NCI-H510A (cell line): Measurements from ENCODE around the gene NDUFA13.

ENCODE experiments used
- DNase-seq: peaks from one replicate; lab custom pipeline; 2025; lab: John Stamatoyannopoulos, UW

Gene NDUFA13

DNA sequence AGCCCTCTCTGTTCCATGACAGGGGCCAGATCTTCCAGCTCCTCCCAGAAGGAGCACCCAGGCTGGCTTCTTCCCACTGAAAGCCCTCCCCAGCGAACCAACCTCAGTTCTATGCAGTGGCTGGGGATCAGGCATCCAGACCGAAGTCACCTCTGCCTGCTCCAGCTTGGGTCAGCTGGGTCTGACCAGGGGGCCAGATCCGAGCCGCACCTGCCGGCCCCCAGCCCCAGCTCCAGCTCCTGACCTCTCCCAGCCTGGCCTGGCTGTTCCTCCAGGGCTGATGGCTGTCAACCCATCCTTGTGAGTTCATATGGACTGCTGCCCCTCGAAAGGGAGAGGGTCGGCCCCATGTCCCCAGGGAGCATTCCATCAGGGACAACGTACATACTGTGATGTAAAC lies 8.7 kb upstream of the NDUFA13 start:
- no peak for DNase-seq

- DNase-seq = no peak
Observed at GRCh38 chr19:19508217-19508616, 7.8 kb upstream of the NDUFA13 start.

DNA sequence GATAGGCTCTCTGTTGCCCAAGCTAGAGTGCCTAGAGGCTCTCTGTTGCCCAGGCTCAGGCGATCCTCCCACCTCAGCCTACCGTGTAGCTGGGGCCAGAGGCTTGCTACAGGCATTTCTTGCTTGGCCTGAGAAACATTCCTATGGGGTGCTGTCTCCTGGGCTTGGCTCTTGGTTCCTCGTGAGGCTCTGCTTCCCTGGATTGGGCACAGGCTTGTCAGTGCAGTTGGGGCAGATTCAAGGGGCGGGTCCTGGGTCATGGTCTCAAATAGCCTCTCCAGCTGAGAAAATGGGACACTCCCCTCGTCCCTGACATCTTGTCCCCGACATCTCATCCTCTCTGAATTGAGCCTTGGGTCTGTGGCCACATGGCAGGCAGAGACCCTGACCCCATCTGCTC lies 5.6 kb upstream of the NDUFA13 start:
- DNase-seq = no peak

DNA sequence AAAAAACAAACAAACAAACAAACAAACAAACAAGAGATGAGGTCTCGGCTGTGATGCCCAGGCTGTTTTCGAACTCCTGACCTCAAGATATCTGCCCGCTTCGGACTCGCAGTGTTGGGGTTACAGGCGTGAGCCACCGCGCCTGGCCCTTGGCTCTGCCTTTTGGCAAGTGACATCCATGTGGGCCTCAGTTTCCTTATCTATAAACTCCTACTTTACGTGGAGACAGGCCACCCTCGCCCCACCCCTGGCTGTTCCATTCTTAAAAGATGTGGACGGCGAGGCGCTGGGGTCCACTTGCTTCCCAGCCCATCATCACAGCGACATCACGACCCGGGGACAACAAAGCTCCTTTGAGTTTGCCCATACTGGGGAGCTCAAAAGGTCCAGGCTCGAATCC lies 2.3 kb upstream of the NDUFA13 start:
- no peak for DNase-seq

DNA sequence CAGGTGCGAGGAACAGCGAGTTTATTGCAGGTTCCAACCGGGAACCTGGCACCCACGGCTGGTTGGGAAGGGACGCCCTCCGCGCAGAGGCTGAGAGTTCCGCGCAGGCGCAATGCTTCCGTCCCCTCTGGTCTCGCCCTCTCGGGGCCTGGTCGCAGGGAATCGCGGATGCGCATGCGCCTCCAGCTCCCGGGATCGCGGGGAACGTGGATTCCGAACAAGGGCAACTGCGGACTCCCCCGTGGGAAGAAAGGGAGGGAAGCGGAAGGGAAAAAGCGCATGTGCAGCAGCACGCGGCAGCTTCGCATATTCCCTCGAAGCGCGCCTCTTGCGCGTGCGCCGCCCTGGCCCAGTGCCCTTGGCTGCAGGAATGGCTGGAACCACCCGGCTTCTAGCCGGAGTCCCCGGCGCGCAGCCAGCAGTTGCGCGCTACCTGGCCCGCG lies 1.8 kb upstream of the NDUFA13 start:
- no peak for DNase-seq

- DNase-seq = no peak
Observed at GRCh38 chr19:19514881-19515641, 964 bp upstream of the NDUFA13 start, which contains the start of gene TSSK6. Gene TSSK6 (minus strand): TSS chr19:19515548. CDS start chr19:19515427, 121 bp downstream.

GRCh38 chr19:19517235-19517619 lies 1.2 kb downstream of the NDUFA13 start:
- DNase-seq = no peak

GRCh38 chr19:19520989-19521388 lies 5.0 kb downstream of the NDUFA13 start:
- DNase-seq = no peak

GRCh38 chr19:19523177-19523576 lies 7.2 kb downstream of the NDUFA13 start:
- no peak for DNase-seq

- no peak for DNase-seq
Observed at GRCh38 chr19:19524053-19524452, 8.0 kb downstream of the NDUFA13 start.

DNA sequence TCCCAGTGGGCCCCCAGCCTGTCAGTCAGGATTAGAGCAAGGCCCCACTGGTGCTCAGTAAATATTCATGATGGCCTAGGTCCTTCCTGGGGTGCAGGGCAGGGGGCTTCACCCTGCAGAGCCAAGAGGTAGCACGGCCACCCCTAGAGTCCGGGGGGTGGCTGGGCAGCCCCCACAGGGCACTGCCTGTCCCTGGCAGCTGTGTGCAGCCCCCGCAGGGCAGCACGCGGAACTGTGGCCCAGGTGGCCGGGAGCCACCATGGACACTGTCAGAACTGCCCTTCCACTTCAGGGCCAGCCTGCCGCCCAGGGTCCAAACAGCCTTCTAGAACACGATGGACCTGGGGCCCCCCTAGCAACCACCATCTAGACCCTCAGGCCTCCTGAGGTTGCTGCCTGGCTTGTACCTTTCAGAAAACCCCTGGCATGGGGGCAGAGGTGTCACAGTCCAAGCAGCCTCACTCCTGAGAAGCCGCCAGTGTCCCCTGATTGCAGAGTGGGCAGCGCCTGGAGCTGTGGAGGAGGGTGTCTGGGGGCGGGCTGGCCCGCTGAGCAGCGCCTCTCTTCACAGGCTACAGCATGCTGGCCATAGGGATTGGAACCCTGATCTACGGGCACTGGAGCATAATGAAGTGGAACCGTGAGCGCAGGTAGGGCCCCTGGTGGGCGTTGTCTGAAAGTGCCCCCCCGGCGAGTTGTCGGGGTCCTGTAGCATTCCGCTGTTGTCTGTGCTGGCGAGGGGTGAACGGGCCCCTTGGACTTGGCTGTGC lies 9.8 kb downstream of the NDUFA13 start:
- no peak for DNase-seq

GRCh38 chr19:19526581-19527370 lies 10.8 kb downstream of the NDUFA13 start:
- DNase-seq = no peak

- no peak for DNase-seq
Observed at GRCh38 chr19:19527371-19527656, 11.3 kb downstream of the NDUFA13 start.

DNA sequence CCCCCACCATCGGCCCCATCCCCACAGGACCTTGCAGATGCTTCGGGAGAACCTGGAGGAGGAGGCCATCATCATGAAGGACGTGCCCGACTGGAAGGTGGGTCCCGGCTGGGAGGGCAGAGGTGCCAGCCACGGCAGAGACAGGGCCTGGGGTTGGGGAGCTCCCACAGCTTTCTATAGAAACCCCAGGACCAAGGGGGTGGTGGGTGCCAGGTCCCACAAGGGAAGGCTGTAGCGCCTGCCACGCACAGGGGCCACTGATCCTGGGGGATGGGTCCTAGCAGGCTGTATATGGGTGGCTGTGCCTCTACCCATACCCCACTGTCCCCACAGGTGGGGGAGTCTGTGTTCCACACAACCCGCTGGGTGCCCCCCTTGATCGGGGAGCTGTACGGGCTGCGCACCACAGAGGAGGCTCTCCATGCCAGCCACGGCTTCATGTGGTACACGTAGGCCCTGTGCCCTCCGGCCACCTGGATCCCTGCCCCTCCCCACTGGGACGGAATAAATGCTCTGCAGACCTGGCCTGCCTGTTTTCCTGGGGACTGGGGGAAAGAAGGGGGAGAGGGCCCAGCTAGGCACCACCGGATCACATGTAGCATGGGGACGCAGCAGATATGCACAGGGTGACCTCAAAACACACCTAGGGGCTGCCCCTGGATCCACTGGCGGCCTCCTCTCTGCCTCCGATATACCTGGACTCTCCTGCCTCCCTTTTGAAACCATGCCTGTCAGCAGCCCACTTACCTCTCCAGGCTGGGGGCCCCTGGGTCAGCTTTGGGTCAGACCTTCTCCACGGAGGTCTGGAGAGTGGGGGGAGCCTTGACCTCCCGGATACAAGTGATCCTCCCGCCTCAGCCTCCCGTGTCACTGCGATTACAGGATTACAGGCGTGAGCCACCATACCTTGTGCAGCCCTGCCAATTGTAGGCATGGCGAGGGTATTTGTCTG lies 11.9 kb downstream of the NDUFA13 start:
- DNase-seq = no peak

- no peak for DNase-seq
Observed at GRCh38 chr19:19528721-19529490, 12.9 kb downstream of the NDUFA13 start, which contains the start of gene YJEFN3. Gene YJEFN3 (plus strand): TSS chr19:19528911. CDS start chr19:19528933, 22 bp downstream.

DNA sequence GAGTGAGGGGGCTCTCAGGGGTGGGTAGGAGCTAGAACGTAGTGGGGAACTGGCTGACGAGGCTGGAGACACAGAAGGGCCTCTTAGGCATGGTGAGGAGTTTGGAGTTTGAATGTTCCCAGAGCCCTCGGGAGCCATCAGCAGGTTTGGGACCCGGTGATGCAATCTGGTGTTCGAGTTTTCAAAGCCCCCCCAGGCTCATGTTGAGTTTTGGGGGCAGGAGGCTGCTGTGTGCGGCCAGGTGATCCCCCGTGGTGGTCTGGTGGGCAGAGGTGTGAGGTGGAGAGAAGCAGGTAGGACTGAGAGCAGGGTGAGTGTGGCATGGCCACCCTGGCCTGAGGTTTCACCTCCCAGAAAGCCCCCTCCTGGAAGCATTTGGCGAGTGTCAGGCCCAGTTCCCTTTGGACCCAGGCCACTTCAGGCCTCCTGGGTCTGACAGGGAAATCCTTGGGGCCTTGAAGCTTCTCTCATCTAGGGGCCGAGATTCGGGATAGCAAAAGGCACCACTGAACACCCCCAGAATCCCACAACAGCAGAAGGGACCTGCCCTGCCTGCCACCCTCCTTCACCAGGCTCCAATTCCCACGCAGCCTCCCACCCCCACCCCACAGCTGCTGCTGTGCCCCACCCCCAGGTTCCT lies 13.9 kb downstream of the NDUFA13 start:
- no peak for DNase-seq

DNA sequence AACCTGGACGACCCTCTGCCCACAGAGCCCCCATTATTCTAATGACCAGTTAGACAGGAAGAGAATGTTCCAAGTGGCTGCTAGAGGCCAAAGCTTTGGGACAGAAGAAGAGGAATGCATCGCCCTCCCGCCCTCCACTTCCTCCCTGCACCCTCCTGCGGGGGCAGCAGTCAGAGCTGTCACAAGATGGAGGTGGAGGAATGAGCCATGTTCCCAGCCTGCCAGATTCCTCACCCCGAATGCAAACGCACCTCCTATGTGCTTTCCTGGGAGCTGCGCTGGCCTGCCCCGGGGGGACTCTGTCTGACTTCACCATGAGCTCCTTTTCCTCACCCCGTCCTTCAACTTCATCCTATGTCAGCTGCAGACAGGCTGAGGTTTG lies 14.4 kb downstream of the NDUFA13 start:
- DNase-seq = no peak

DNA sequence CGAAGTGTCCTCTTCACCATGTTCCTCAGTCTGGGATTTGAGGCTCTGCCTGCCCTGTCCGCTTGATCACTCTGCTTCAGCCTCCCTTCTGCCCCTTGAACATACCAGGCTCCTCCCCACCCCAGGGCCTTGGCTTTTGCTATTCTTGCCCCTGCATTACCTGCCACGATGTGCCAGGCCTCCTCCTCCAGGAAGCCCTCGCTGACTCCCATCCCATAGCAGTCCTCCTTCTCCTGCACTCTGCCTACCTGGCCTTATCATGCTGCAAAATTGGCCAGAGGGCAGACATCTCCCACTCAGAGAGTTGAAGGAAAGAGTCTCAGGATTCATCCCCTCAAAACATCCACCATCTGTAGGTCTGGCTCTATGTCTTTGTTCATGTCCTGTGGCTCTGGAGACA lies 14.9 kb downstream of the NDUFA13 start:
- DNase-seq = no peak

- DNase-seq = peak; percentile 54
Observed at GRCh38 chr19:19531951-19532805, 16.2 kb downstream of the NDUFA13 start.
